Measurements from ENCODE around the gene GPR148.

The GPR148 gene

GRCh38 chr2:130769343-130769907 is 40.6 kb downstream of the GPR148 start:
- no peak for DNase-seq

GRCh38 chr2:130776550-130776949 is 47.7 kb downstream of the GPR148 start:
- DNase-seq, result no peak

GRCh38 chr2:130778781-130779180 is 49.9 kb downstream of the GPR148 start:
- DNase-seq, result no peak
